Activated CD8-positive, alpha-beta memory T cell treated with anti-CD3 and anti-CD28 coated beads for 24 hours (primary cell): ENCODE data around the gene RSPO3.

ENCODE experiments used
- DNase-seq: peaks from one replicate; pipeline ENCODE4 v3.0.0-alpha.2; 2020

The RSPO3 gene

GRCh38 chr6:127164565-127164964 is 46.1 kb downstream of the RSPO3 start:
- DNase-seq = no peak

GRCh38 chr6:127173156-127173940 is 54.9 kb downstream of the RSPO3 start:
- no peak for DNase-seq

DNA sequence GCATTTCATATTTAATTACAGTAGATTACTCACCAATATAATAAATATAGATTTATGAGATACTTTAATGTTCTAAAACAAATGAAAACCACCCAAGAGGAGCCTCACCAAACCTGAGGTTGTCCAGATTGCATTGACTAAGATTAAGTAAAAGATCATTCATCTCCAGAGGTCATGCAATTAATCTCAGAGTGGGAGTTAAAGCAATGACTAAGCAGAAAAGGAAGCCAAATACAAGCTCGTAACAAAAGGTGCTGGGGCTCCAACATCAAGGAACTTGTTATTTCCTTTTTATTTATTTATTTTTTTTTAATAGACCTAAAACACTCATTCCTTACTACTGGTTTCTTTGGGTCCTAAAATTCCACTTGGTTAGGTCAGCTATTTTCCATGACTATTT is 57.7 kb downstream of the RSPO3 start:
- DNase-seq = no peak

DNA sequence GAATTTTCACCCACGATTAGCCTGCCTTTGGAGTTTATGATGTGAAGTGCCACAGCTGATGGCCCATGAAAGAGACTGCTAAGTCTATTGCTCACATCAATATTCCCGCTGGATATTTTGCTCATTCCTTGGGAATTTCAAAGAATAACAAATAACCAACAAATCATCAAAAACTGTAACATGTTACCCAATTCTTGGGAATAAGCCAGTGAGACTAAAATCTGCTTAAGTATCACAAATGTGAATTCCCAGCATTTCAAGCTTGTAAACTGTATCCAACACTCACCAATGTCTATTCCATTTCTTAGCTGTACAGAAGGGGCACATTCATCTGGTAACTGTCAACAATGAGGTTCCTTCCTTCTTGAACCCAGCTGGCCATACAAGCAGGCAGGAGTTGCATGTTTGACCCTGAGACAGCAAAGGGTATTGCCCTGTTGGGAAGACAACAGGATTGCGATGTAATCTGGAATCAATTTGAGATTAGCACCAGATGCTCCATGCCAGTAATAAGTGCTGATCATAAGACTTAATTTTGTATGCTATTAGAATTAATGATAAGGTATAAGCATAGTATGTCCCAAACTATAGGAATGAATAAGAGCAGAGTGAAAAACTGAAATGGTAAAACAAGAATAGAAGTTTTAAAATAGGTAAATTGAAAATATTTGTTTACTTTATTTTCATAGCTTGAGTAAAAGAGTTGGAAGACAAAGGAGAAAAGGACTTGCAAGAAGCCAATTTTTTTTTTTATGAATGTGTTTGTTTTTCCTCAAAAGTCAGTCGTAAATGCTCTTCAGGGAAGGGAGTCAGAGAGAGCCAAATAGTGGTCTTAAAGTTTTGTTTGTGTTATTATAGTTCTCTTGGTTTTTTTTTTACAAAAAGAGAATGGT is 58.8 kb downstream of the RSPO3 start:
- no peak for DNase-seq

GRCh38 chr6:127177923-127178231 is 59.4 kb downstream of the RSPO3 start:
- DNase-seq = no peak

DNA sequence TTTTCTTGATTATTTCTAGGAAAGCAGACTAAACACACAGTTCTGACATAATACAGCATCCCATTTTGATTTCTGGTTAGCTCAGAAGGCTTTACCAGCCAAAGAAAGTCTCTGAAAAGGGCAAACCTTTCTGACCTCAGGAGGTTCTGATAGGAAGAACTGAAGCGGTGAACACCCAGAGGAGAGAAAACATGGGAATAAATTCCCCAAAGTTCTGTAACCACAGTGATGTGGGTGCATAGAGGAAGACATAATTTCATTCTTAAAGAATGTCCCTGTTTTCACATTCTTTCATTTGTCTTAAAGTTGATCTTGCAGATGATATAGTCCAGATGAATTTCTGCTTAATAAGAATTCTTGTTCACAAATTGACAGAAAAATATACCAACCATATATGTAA is 60.3 kb downstream of the RSPO3 start:
- DNase-seq = no peak

GRCh38 chr6:127180426-127180825 is 62.0 kb downstream of the RSPO3 start:
- DNase-seq = no peak

GRCh38 chr6:127182501-127182900 is 64.0 kb downstream of the RSPO3 start:
- DNase-seq = no peak

- no peak for DNase-seq
These were observed 67.0 kb downstream of the RSPO3 start for GRCh38 chr6:127185437-127185995.

GRCh38 chr6:127186889-127187288 is 68.4 kb downstream of the RSPO3 start:
- DNase-seq = peak; percentile 79

DNA sequence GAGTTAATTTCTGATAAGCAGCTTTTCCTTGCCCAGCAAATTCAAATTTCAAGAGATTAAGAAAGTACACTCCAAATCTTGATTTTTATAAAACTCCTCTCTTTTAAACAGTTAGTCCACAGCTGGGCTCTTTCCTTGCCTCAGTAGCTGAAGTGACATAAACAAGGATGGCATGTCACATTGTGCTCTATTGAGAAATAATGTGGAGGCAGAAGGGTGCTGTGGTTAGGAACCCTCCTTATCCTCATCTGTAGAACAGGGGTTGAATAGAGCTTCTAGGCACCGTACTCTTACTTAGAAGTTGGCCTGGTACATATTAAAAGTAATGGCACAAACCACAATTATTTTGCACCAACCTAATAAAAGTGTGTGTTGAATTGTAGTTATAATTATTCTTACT is 70.3 kb downstream of the RSPO3 start:
- DNase-seq = no peak

DNA sequence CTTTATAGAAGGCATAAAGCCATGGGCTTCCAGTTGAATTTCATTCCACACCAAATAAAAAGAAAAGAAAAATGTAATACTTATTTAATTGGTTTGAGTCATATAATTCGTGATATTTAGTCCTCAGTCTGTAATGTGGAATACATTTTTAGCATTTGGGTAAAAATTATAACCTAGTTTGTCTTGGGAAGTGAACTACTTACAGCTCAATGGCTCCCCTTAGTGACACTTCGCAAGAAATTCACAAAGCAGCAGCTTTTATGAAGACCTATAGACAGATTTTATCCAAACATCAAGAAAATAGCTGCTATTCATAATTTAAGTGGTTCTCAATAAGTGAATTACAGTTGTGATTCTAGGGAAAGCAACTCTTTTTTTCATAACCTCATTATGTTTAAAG is 72.1 kb downstream of the RSPO3 start:
- no peak for DNase-seq

- DNase-seq = no peak
These were observed 73.2 kb downstream of the RSPO3 start for GRCh38 chr6:127191716-127192115.

- no peak for DNase-seq
These were observed 74.6 kb downstream of the RSPO3 start for GRCh38 chr6:127192911-127193541.

GRCh38 chr6:127195833-127196232 is 77.4 kb downstream of the RSPO3 start:
- no peak for DNase-seq

DNA sequence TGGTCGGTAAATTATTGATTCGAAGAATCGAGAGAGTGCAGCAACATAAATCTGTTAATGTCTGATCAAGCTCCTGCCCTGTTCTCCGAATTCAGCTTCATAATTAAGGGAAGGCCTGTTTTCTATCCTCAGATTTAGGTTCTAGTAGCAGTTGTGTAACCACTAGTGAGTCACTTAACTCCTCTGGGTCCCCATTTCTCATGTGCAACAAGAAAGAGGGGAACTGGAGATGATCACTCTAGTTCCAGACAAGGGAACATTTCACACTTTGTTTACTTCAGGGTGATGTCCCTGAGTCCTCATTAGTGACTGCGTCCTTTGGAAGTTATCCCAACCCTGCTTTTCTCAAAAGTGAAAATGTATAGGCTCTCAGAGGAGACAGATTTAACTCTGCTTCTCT is 80.1 kb downstream of the RSPO3 start:
- DNase-seq = no peak

- DNase-seq = no peak
These were observed 81.0 kb downstream of the RSPO3 start for GRCh38 chr6:127199470-127199869.

GRCh38 chr6:127200114-127200513 is 81.6 kb downstream of the RSPO3 start:
- DNase-seq = no peak

DNA sequence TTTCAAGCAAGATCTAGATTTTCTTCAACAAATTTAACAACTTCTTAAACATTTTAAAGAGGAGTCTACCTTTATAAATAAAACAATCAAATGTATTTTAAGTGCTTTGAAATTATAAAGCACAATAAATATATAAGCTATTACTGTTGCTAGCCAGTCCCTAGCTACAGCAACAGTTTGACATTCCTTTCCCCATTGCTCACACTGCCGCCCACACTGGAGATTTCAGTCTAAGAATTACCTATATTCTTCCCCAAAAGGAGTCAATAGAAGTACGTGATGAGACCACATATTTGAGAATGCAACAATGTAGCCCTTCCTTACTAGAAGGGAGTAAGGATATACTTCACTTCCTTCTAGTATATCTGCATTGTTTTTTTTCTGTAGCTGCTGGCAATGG is 82.8 kb downstream of the RSPO3 start:
- no peak for DNase-seq

GRCh38 chr6:127202676-127203075 is 84.2 kb downstream of the RSPO3 start:
- no peak for DNase-seq

DNA sequence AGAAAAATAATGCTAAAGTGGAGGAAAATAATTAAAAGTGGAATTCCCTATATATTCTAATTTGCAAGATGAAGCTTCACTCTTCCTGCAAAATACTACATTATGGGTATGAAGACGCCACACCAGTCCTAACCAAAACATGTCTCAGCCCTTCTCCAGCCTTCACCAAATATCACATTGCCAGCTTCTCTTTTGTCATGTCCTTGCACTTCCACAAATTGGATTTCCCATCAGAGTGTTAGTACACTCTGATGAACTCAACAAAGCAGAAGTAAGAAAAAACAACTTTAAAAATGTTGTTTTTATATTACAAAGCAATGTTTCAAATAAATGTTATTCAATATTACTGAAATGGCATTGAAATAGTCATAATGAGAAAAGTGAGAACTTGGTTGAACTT is 85.8 kb downstream of the RSPO3 start:
- no peak for DNase-seq

DNA sequence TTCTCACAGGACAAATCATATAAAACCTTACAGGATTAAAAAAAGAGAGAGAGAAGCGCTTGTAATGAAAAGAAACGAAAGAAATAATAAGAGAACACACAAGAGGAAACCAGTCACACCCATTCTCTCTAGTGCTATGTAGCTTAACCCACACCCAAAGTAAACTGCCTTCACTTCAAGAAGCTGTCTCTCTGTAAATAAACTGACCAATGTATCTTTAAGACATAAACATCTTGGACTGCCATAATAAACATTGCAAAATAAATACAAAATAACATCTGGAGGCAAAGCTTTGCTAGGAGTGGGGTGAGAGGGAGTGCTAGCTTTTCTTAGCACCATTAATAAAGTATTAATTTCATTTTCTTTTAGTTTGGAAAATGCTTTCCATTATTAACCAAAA is 86.6 kb downstream of the RSPO3 start:
- DNase-seq = no peak

DNA sequence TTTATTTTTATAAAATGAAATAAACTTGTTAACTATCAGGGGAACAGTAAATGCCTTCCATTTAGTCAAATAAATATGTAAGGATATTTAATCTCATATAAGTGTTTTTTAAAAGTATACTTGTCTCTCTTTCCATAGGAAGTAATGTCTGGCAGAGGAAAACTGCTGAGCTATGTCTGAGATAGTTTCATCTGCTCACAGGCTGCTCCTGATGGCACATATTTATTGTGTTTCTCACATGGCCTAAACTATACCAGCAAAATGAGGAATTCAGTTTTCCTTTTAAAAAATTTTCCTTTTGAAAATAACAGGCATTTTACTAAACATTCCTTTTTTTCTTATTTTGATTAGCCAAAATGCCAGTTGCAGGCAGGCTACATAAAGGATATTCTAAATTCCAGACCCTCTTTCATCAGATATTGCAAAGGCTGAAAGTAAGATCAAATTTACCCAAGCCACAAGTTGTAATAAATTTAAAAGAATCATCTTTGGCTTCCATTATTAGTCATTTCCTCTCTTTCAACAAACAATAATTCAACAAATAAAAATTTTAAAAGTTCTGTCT is 88.1 kb downstream of the RSPO3 start:
- no peak for DNase-seq
